K562 (cell line): ENCODE measurements around the gene IRF2. TPM values are rescaled to one million over a fixed set of nuclear protein-coding genes. Genes with fewer than 3 reads are reported as not detected.

Experiments used
- BHLHE40 ChIP-seq: IDR thresholded peaks from 2 replicates; pipeline ENCODE4 v1.6.1; 2011; ENCODE audit warnings: low read length, improper control_type of control experiment
- CBX3 ChIP-seq, 2 experiments: IDR thresholded peaks; 1 replicate in 1 of 2; 2 replicates in 1 of 2; pipeline ENCODE4 v1.6.1; 2012; ENCODE audit warnings: inconsistent platforms in 2 of 2, low read length in 2 of 2, borderline replicate concordance in 1 of 2, control low read depth in 1 of 2
- CTBP1 ChIP-seq: fragments of 450-650 bp; IDR thresholded peaks from 2 replicates; pipeline ENCODE4 v1.6.1; 2016; ENCODE audit warnings: borderline replicate concordance
- CXXC5 ChIP-seq: fragments of 250-450 bp; sonication (Bioruptor Pico); IDR thresholded peaks from 2 replicates; pipeline ENCODE4 v1.8.0; 2022; ENCODE audit warnings: inconsistent platforms, mild to moderate bottlenecking, moderate library complexity
- EP300 ChIP-seq: IDR thresholded peaks from 2 replicates; pipeline ENCODE4 v1.6.1; 2012; ENCODE audit warnings: low read length, improper control_type of control experiment
- GATA2 ChIP-seq: sonication (generic); formaldehyde crosslinking; IDR thresholded peaks from 2 replicates; pipeline ENCODE4 v1.4.0; 2020; ENCODE audit warnings: mild to moderate bottlenecking, missing genetic modification reagents
- JUNB ChIP-seq: fragments of 450-650 bp; formaldehyde crosslinking; conservative IDR thresholded peaks from 2 replicates; pipeline ENCODE4 v1.4.0; 2020; ENCODE audit warnings: mild to moderate bottlenecking
- JUND ChIP-seq, 2 experiments: IDR thresholded peaks; 2 replicates in 1 of 2; 3 replicates in 1 of 2; pipeline ENCODE4 v1.6.1; 2011; ENCODE audit warnings: borderline replicate concordance in 2 of 2, low read depth in 2 of 2, low read length in 2 of 2, improper control_type of control experiment in 1 of 2, missing biosample characterization in 1 of 2, missing genetic modification characterization in 1 of 2, missing genetic modification reagents in 1 of 2
- KLF10 ChIP-seq: fragments of 250-450 bp; sonication (Bioruptor Pico); IDR thresholded peaks from 2 replicates; pipeline ENCODE4 v1.6.1; 2021; ENCODE audit warnings: matching md5 sums
- MAFG ChIP-seq: fragments of 450-650 bp; conservative IDR thresholded peaks from 2 replicates; pipeline ENCODE4 v1.6.1; 2016; ENCODE audit warnings: missing genetic modification characterization, missing compliant biosample characterization
- MAFK ChIP-seq: IDR thresholded peaks from 2 replicates; pipeline ENCODE4 v1.6.1; 2011; ENCODE audit warnings: low read length, improper control_type of control experiment
- MTA2 ChIP-seq: fragments of 450-650 bp; IDR thresholded peaks from 2 replicates; pipeline ENCODE4 v1.6.1; 2016; ENCODE audit warnings: low read depth
- RAD51 ChIP-seq: fragments of 450-650 bp; IDR thresholded peaks from 2 replicates; pipeline ENCODE4 v1.7.1; 2016; ENCODE audit warnings: low read depth, mild to moderate bottlenecking, borderline replicate concordance
- RBM25 ChIP-seq: fragments of 200-400 bp; formaldehyde crosslinking; IDR thresholded peaks from 2 replicates; pipeline ENCODE4 v1.6.1; 2018; ENCODE audit warnings: low read length, low read depth, moderate library complexity; ENCODE audit not compliant: severe bottlenecking
- SNIP1 ChIP-seq: fragments of 450-650 bp; IDR thresholded peaks from 2 replicates; pipeline ENCODE4 v1.7.1; 2017; ENCODE audit warnings: low read depth, mild to moderate bottlenecking
- SOX6 ChIP-seq: fragments of 450-650 bp; IDR thresholded peaks from 2 replicates; pipeline ENCODE4 v1.6.1; 2014; ENCODE audit warnings: mild to moderate bottlenecking
- SPI1 ChIP-seq: IDR thresholded peaks from 2 replicates; pipeline ENCODE4 v1.6.1; 2011; ENCODE audit warnings: low read depth, low read length, control low read depth, borderline replicate concordance
- TCF3 ChIP-seq: sonication (generic); formaldehyde crosslinking; IDR thresholded peaks from 2 replicates; pipeline ENCODE4 v1.4.0; 2020; ENCODE audit warnings: mild to moderate bottlenecking, missing genetic modification reagents
- TEAD4 ChIP-seq, 2 experiments: sonication (generic) in 1 of 2; formaldehyde crosslinking in 1 of 2; IDR thresholded peaks; 2 replicates each; pipeline versions ENCODE4 v1.6.1 to v1.8.0; 2012 to 2022; ENCODE audit warnings: borderline replicate concordance in 1 of 2, inconsistent platforms in 1 of 2, low read length in 1 of 2, mild to moderate bottlenecking in 1 of 2, missing genetic modification reagents in 1 of 2
- ZEB2 ChIP-seq: fragments of 450-650 bp; IDR thresholded peaks from 2 replicates; pipeline ENCODE4 v1.6.1; 2016
- ZMIZ1 ChIP-seq, 2 experiments: fragments of 150-350 bp in 1 of 2; IDR thresholded peaks; 2 replicates each; pipeline ENCODE4 v1.6.1; 2012 to 2016; ENCODE audit warnings: low read depth in 2 of 2, low read length in 2 of 2, mild to moderate bottlenecking in 1 of 2, moderate library complexity in 1 of 2
- ZNF277 ChIP-seq: fragments of 250-450 bp; sonication (Bioruptor Pico); IDR thresholded peaks from 2 replicates; pipeline ENCODE4 v1.8.0; 2022; ENCODE audit warnings: inconsistent platforms, mild to moderate bottlenecking, moderate library complexity, borderline replicate concordance
- ZNF785 ChIP-seq: fragments of 250-450 bp; sonication (Bioruptor Pico); IDR thresholded peaks from 2 replicates; pipeline ENCODE4 v1.4.0; 2020; ENCODE audit warnings: mild to moderate bottlenecking
- polyA plus RNA-seq, 8 experiments: library from polyadenylated mRNA; depleted of rRNA in 4 of 8; stranded (reverse) in 5 of 8; unstranded in 3 of 8; fragments of >200 nt; fragmentation: Nextera tagmentation in 2 of 8; fragmentation: Illumina TruSeq in 1 of 8; extraction: Ambion mirVana in 2 of 8; extraction: Trizol in 1 of 8; gene quantifications; 2 replicates each; pipeline versions ENCODE4 v1.2.1 to v1.2.3, GENCODE V29; 2011 to 2014; ENCODE audit warnings: inconsistent platforms in 1 of 8, missing spikeins in 1 of 8
- total RNA-seq, 7 experiments: library from RNA; depleted of rRNA in 6 of 7; stranded (reverse); fragments of >200 nt in 6 of 7; fragmentation: Illumina TruSeq in 2 of 7; extraction: Trizol in 2 of 7; gene quantifications; 2 replicates each; pipeline versions ENCODE4 v1.2.1 to v1.2.3, GENCODE V29; 2011 to 2021; ENCODE audit warnings: low replicate concordance in 1 of 7

The IRF2 gene
- total and polyA plus RNA-seq, 9 of the 15 experiments (the other 6 are each of a cell fraction or from before 2014, with no cell fraction given) = 7.1 to 17.1 (median 11.3) TPM

GRCh38 chr4:184386271-184386781 lies 88.0 kb downstream of the IRF2 start (continued):
- TF ChIP-seq ZMIZ1 (IDR thresholded peaks at IDR 0.05; ENCODE audit: low read depth in 2 of 2, low read length in 2 of 2) = no peak
- no peak for TF ChIP-seq SNIP1
- no peak for TF ChIP-seq RBM25
- no peak for TF ChIP-seq ZNF785 (CRISPR knock-in tag)
- no peak for TF ChIP-seq JUNB (CRISPR knock-in tag)
- TF ChIP-seq MTA2 = peak; percentile 59
- TF ChIP-seq CTBP1 = peak; percentile 68; the same call in 1 of the 2 replicates
- TF ChIP-seq CBX3 (IDR thresholded peaks at IDR 0.05; ENCODE audit: borderline replicate concordance in 1 of 2, low read length in 2 of 2) = no peak
- TF ChIP-seq SOX6 = peak; percentile 75
- peak; percentile 81 for TF ChIP-seq MAFK
- peak; percentile 87 for TF ChIP-seq MAFG (tag)
- TF ChIP-seq ZNF277 (CRISPR knock-in tag) = no peak
- TF ChIP-seq EP300 = peak; percentile 88
- peak; percentile 50 for TF ChIP-seq JUND (IDR thresholded peaks at IDR 0.05; ENCODE audit: borderline replicate concordance, low read depth, low read length)
- peak; percentile 50; the same call in 1 of the 3 replicates for TF ChIP-seq JUND (tag; IDR thresholded peaks at IDR 0.05; ENCODE audit: borderline replicate concordance, low read depth, low read length)
- 0 out of 2 replicates have a peak, but pooled peaks have one; percentile 40 for TF ChIP-seq ZEB2
- TF ChIP-seq GATA2 = 0 out of 2 replicates have a peak, but pooled peaks have one; percentile 11
- 0 out of 2 replicates have a peak, but pooled peaks have one; percentile 12 for TF ChIP-seq CXXC5
- TF ChIP-seq KLF10 (CRISPR knock-in tag) = no peak
- TF ChIP-seq TEAD4 (IDR thresholded peaks at IDR 0.05; ENCODE audit: low read length) = peak; percentile 74
- no peak for TF ChIP-seq TEAD4 (CRISPR knock-in tag; IDR thresholded peaks at IDR 0.05; ENCODE audit: borderline replicate concordance)
- TF ChIP-seq BHLHE40 = peak; percentile 93
- peak; percentile 93 for TF ChIP-seq RAD51
- 0 out of 2 replicates have a peak, but pooled peaks have one; percentile 3 for TF ChIP-seq SPI1
- TF ChIP-seq TCF3 = peak; percentile 90
